ENCODE data around the gene CNNM2. TPM values are rescaled to one million over a fixed set of nuclear protein-coding genes. Genes with fewer than 3 reads are reported as not detected.
A peak's percentile ranks its signal among the peaks of the same experiment; 100 is the strongest.

The CNNM2 gene
- 1.2 and 3.4 TPM in 2 replicates for total RNA-seq

- peak; percentile 99 to 100 for DNase-seq (ENCODE audit: low read depth in 2 of 2)
Measured at GRCh38 chr10:102917962-102918816, at the start of gene CNNM2. Gene CNNM2, plus strand, starts transcription at chr10:102918294. Its CDS starts 187 bp downstream, at chr10:102918481.

DNA sequence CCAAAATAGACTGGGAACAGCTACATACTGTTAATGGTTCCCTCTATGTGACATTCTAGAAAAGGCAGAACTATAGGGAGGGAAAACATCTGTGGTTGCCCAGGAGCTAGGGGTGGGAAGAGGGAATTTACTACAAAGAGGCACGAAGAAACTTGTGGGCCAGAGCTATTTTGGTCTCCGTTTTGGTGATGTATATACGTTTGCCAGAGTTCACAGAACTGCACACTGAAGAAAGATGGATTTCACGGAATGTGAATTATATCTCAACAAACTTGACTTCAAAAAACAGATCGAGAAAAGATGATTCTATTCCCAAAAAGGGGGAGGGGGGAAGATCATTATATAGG is 49.2 kb upstream of the CNNM2 start:
- DNase-seq (ENCODE audit: low read depth in 2 of 2), result no peak

- DNase-seq (ENCODE audit: low read depth in 2 of 2), result peak in 1 of 2 donors; percentile 29
Measured at GRCh38 chr10:102869258-102870198, 48.6 kb upstream of the CNNM2 start, which contains the start of gene AS3MT. Gene AS3MT, plus strand, starts transcription at chr10:102869470. Its CDS starts 123 bp downstream, at chr10:102869593.

- no peak for DNase-seq (ENCODE audit: low read depth in 2 of 2)
Measured at GRCh38 chr10:102870221-102870620, 47.9 kb upstream of the CNNM2 start.

GRCh38 chr10:102872163-102872562 is 45.9 kb upstream of the CNNM2 start:
- no peak for DNase-seq (ENCODE audit: low read depth in 2 of 2)

DNA sequence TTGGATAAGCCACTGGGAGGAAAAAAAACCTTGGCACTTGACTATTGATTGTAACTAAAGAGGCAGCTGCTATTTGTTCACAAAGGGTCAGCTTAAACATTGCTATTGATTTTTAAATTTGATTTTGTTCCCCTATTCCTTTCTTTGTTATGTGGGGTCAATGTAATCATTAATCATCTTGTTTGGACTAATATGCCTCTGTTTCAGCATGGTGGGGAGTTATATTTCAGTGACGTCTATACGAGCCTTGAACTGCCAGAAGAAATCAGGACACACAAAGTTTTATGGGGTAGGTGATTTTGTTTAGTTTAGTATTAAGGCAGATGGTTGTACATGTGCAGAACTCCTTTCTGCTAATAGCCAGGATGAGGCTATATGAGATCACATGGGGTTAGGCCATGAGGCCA is 41.3 kb upstream of the CNNM2 start:
- DNase-seq (ENCODE audit: low read depth in 2 of 2), result no peak

DNA sequence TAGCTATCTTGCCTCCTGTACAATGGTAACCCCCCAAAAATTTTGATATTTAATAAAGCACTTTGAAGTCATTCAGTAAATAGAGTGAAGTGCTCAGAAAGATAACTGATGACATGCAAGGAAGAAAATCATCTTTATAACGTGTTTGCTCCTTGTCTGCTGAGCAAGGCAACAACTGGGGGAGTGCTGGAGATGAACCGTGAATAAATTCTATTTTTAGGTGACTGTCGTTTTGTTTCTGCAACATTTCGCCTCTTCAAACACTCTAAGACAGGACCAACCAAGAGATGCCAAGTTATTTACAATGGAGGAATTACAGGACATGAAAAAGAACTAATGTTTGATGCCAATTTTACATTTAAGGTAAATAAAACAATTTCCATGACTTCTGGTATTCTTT is 39.5 kb upstream of the CNNM2 start:
- DNase-seq (ENCODE audit: low read depth in 2 of 2), result no peak

DNA sequence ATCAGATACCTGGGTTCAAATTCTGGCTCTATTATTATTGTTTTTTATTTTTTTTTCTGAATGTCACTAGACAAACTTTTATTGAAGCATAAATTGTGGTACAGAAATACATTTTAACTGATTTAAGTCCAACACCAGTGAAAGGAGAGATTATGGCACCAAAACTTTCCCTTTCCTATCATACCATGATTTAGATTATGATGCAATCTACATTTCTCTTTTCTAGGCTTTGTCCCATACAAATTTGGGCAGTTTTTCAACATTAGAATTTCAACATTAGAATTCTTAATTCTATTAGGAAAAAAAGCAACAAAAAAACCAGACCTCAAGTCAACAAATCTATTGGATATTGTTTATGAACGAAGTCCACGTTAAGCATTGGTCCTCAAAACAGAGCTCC is 37.8 kb upstream of the CNNM2 start:
- no peak for DNase-seq (ENCODE audit: low read depth in 2 of 2)

DNA sequence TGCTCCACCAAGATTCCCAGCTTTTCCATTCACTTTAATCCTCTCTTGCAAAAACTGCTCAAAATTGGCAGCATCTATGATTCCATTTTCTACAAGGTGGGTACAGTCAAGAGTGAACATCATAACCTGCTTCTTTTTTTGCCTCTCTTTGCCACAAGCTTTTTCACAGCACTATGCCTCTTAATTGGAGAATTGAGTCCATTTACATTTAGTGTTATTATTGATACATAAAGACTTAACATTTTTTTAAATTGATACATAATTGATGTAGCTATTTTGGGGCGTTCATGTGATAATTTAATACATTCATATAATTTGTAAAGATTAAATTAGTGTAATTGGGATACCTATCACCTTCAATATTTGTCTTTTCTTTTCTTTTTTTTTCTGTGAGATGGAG is 30.0 kb upstream of the CNNM2 start:
- DNase-seq (ENCODE audit: low read depth in 2 of 2), result no peak

- DNase-seq (ENCODE audit: low read depth in 2 of 2), result no peak
Measured at GRCh38 chr10:102894466-102895213, 23.5 kb upstream of the CNNM2 start.

- no peak for DNase-seq (ENCODE audit: low read depth in 2 of 2)
Measured at GRCh38 chr10:102900006-102900405, 18.1 kb upstream of the CNNM2 start.

DNA sequence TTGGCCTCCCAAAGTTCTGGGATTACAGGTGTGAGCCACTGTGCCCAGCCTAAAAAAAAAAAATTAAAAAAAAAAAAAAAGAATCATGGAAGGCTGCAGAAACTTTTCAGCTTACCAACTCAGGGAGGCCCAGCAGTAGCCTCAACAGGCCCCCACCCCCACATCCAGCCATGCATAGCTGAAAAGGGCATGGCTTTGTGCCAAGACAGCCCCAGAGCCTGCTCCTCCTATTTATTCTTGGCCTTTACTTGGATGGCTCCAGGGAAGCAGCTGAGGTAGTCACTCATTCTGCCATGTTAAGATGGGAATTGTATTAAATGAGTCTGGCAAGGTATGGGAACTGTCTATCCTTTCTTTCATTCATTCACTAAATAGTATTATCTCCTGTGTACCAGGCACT is 13.7 kb upstream of the CNNM2 start:
- no peak for DNase-seq (ENCODE audit: low read depth in 2 of 2)

GRCh38 chr10:102906507-102906906 is 11.6 kb upstream of the CNNM2 start:
- no peak for DNase-seq (ENCODE audit: low read depth in 2 of 2)

DNA sequence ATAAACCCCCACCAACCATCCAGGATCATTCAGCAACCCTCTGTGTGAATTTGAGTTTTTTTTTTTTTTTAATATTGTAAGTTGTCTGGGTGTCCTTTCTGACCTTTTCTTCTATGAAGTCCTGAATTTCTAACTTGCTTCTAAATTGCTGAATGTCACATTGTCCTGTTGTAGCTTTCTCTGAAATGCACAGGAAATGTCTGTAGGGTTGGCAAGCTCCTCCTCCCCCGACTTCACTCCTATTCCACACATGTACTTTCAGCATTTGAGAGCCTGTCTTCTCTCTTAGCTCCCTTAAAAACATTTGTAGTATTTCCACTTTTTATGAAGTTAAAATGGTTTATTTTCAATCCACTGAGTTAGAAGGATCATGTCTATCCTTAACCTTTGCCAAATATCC is 3.3 kb upstream of the CNNM2 start:
- no peak for DNase-seq (ENCODE audit: low read depth in 2 of 2)

DNA sequence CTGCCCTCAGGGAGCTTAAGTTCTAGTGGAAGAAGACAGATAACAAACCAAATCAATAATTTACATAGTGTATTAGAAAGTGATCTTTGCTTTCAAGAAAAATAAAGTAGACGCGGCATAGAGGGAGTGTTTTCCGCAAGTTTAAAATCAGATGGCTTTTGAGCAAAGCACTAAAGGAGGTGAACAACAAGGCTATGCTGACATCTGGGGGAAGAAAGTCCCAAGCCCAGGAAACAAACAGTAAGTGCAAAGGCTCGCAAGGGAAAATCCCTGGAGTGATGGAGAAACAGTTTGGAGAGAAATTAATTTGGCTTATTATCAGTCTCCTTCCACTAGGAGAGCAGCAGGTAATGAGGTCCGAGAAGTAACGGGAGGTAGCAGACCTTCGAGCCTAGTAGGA is 1.9 kb upstream of the CNNM2 start:
- DNase-seq (ENCODE audit: low read depth in 2 of 2), result no peak

GRCh38 chr10:102917314-102917961 is 656 bp upstream of the CNNM2 start:
- peak; percentile 24 to 73 for DNase-seq (ENCODE audit: low read depth in 2 of 2)

DNA sequence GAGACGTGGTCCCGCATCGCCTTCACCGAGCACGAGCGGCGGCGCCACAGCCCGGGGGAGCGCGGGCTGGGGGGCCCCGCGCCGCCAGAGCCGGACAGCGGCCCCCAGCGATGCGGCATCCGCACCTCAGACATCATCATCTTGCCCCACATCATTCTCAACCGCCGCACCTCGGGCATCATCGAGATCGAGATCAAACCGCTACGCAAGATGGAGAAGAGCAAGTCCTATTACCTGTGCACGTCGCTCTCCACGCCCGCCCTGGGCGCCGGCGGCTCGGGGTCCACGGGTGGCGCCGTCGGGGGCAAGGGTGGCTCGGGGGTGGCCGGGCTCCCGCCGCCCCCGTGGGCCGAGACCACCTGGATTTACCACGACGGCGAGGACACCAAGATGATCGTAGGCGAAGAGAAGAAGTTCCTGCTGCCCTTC is 737 bp downstream of the CNNM2 start:
- peak in 1 of 2 donors; percentile 9 for DNase-seq (ENCODE audit: low read depth in 2 of 2)

DNA sequence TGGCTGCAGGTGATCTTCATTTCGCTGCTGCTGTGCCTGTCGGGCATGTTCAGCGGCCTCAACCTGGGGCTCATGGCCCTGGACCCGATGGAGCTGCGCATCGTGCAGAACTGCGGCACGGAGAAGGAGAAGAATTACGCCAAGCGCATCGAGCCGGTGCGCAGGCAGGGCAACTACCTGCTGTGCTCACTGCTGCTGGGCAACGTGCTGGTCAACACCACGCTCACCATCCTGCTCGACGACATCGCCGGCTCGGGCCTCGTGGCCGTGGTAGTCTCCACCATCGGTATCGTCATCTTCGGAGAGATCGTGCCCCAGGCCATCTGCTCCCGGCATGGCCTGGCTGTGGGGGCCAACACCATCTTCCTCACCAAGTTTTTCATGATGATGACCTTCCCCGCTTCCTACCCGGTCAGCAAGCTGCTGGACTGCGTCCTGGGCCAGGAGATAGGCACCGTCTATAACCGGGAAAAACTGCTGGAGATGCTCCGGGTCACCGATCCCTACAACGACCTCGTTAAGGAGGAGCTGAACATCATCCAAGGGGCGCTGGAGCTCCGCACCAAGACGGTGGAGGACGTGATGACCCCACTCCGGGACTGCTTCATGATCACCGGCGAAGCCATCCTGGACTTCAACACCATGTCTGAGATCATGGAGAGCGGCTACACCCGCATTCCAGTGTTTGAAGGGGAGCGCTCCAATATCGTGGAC is 1.3 kb downstream of the CNNM2 start:
- DNase-seq (ENCODE audit: low read depth in 2 of 2), result peak in 1 of 2 donors; percentile 7

GRCh38 chr10:102919992-102920739 is 2.1 kb downstream of the CNNM2 start:
- DNase-seq (ENCODE audit: low read depth in 2 of 2), result no peak

- DNase-seq (ENCODE audit: low read depth in 2 of 2), result no peak
Measured at GRCh38 chr10:102923601-102924000, 5.5 kb downstream of the CNNM2 start.

Measured in dermis microvascular lymphatic vessel endothelial cell (primary cell).